EH (cell line): ENCODE data around the gene CEL.

ENCODE experiments used
- DNase-seq: peaks from one replicate; pipeline ENCODE4 v3.0.0-alpha.2; 2015; ENCODE audit warnings: low read depth

Gene CEL

GRCh38 chr9:133118179-133118520 is 56.4 kb downstream of the CEL start:
- DNase-seq, result no peak

- DNase-seq, result no peak
Measured at GRCh38 chr9:133118568-133118967, 56.8 kb downstream of the CEL start.

GRCh38 chr9:133119103-133119845 is 57.5 kb downstream of the CEL start:
- peak; percentile 33 for DNase-seq

DNA sequence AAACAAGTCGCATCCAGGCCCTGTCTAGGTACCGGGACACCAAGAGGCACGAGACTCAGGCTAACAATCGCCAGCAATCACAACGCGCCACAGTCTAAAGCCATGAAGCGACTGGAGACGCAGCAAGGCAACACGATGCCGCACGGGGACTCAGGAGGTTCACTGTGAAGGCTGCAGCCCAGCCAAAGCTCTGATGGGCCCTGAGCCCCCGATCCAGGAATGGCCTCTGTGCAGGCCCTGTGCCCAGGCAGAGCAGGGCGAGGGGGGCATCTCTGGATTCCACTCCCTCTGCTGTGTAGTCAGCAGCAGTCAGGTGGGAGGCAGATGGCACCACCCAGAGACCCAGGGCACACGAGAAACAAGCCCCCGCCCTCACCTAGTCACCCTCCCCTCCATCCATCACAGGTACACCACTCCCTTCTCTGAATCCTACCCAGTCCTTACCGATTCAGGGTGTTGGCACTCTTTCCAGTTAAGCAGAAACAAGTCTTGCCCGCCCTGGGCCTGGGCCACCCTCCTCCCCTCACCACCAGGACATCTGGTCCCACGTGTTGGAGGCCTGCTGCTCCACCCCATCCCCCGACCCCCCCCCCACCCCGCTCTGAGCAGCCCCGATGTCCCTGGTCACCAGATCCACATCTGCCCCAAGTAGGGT is 58.2 kb downstream of the CEL start:
- peak; percentile 30 for DNase-seq

DNA sequence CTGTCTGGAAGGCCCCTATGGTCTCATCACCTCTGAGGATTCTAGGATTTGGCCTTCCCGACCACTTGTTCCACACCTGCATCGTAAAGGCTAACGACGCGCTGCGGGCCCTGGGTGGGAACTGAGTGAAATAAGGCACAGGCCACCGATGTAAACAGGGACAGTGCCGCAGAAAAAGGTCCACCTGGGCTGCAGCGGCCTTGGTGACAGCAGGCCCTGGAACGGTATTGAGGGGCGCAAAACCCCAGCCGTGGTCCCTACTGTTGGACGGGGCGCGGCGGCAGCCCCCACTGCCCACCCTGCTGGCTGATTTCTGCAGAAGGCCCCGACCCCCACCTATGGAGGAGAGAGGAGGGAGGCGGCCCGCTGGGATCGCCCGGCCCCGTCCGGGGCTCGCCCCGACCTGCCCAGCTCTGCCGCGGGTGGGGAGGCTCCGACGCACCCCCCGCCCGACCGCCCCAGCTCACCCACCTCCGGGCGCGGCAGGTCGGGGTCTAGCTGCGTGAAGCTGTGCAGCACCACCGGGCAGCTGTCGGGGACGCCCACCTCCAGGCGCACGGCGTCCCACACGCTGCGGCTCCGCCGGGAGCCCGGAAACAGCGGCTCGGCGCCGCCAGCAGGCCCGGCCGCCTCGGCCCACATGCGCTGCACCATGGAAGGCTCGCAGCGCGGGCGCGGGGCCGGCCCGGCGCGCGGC is 58.9 kb downstream of the CEL start:
- no peak for DNase-seq
